Tibial artery (tissue), 4 donors: Measurements from ENCODE around the gene CEACAM7.

Experiments used
- DNase-seq, 2 donors: peaks; one replicate each; pipeline ENCODE4 v3.0.0-alpha.2; 2019
- H3K27ac ChIP-seq, 2 donors: fragments of 200-600 bp; sonication (generic) in 1 of 2; 1 replicate in 1 of 2; 2 replicates in 1 of 2; pipeline ENCODE4 v1.5.1; 2018 to 2019; ENCODE audit warnings: mild to moderate bottlenecking in 1 of 2
- H3K27me3 ChIP-seq, 2 donors: fragments of 200-600 bp; sonication (generic) in 1 of 2; one replicate each; pipeline versions ENCODE4 v1.5.1 to v1.6.0; 2016 to 2019
- H3K36me3 ChIP-seq, 3 donors: fragments of 200-600 bp; sonication (generic) in 2 of 3; one replicate each; pipeline ENCODE4 v1.5.1; 2016 to 2019; ENCODE audit warnings: mild to moderate bottlenecking in 2 of 3
- H3K4me1 ChIP-seq, 4 donors: fragments of 200-600 bp; sonication (generic) in 2 of 4; 1 replicate in 3 of 4; 2 replicates in 1 of 4; pipeline ENCODE4 v1.5.1; 2016 to 2019
- H3K4me3 ChIP-seq, 2 donors: fragments of 200-600 bp; sonication (generic) in 1 of 2; 1 replicate in 1 of 2; 2 replicates in 1 of 2; pipeline ENCODE4 v1.5.1; 2018 to 2019; ENCODE audit warnings: mild to moderate bottlenecking in 2 of 2
- H3K9me3 ChIP-seq, 3 donors: fragments of 200-600 bp; sonication (generic) in 1 of 3; one replicate each; pipeline ENCODE4 v1.5.1; 2016 to 2019
- CTCF ChIP-seq, 2 experiments: fragments of 200-600 bp in 1 of 2; fragments of 450-650 bp in 1 of 2; IDR thresholded peaks; one replicate each; pipeline ENCODE4 v1.5.1; 2017 to 2019; ENCODE audit warnings: antibody characterized with exemption in 2 of 2, mild to moderate bottlenecking in 1 of 2, moderate library complexity in 1 of 2
- intact Hi-C: fragments of 100-400 bp; cut with DNase I; formaldehyde crosslinking; loops from one replicate; pipeline ENCODE4 v1.15.0; 2023; ENCODE audit warnings: low total_unique reads

Gene CEACAM7

GRCh38 chr19:41707871-41708371 lies 19.9 kb upstream of the CEACAM7 start:
- Histone ChIP-seq H3K4me3 (no peak overlapping the region), H3K27ac (no peak overlapping the region), H3K27me3 (peaks cover 0 to 31% of the 10 kb centered on the region in 2 donors), H3K9me3 (no peaks in the 10 kb centered on the region), H3K36me3 (no peaks in the 10 kb centered on the region), H3K4me1 (no peaks in the 10 kb centered on the region)
- no peak for DNase-seq
- intact Hi-C loops = no loop called here
- no peak for TF ChIP-seq CTCF (IDR thresholded peaks at IDR 0.05)

GRCh38 chr19:41707502-41707812 lies 19.4 kb upstream of the CEACAM7 start:
- H3K36me3 ChIP-seq = no peaks in the 10 kb centered on the region
- intact Hi-C loops = no loop called here
- H3K9me3 ChIP-seq = no peaks in the 10 kb centered on the region
- TF ChIP-seq CTCF (IDR thresholded peaks at IDR 0.05) = no peak
- H3K27ac ChIP-seq = no peak overlapping the region
- DNase-seq = no peak
- peaks cover 0 to 31% of the 10 kb centered on the region in 2 donors for H3K27me3 ChIP-seq
- H3K4me1 ChIP-seq = no peaks in the 10 kb centered on the region
- no peak overlapping the region for H3K4me3 ChIP-seq

- intact Hi-C loops = no loop called here
- H3K9me3 ChIP-seq = no peaks in the 10 kb centered on the region
- peak in 1 of 2 experiments; percentile 21 for TF ChIP-seq CTCF (IDR thresholded peaks at IDR 0.05)
- H3K4me3 ChIP-seq = no peak overlapping the region
- no peaks in the 10 kb centered on the region for H3K4me1 ChIP-seq
- H3K36me3 ChIP-seq = no peaks in the 10 kb centered on the region
- peaks cover 0 to 31% of the 10 kb centered on the region in 2 donors for H3K27me3 ChIP-seq
- DNase-seq = peak in 1 of 2 donors; percentile 59
- no peak overlapping the region for H3K27ac ChIP-seq
Measured at GRCh38 chr19:41706741-41707501, 18.9 kb upstream of the CEACAM7 start.

GRCh38 chr19:41705393-41706174 lies 17.5 kb upstream of the CEACAM7 start:
- Histone ChIP-seq H3K36me3 (no peaks in the 10 kb centered on the region), H3K4me3 (no peak overlapping the region), H3K9me3 (no peaks in the 10 kb centered on the region), H3K4me1 (no peaks in the 10 kb centered on the region), H3K27ac (no peak overlapping the region), H3K27me3 (peaks cover 0 to 31% of the 10 kb centered on the region in 2 donors)
- DNase-seq = peak in 1 of 2 donors; percentile 52
- TF ChIP-seq CTCF (IDR thresholded peaks at IDR 0.05) = no peak
- intact Hi-C loops = no loop called here

GRCh38 chr19:41703602-41704293 lies 15.7 kb upstream of the CEACAM7 start:
- H3K9me3 ChIP-seq = no peaks in the 10 kb centered on the region
- no peaks in the 10 kb centered on the region for H3K4me1 ChIP-seq
- no peak overlapping the region for H3K27ac ChIP-seq
- intact Hi-C loops = no loop called here
- H3K4me3 ChIP-seq = no peak overlapping the region
- no peak for TF ChIP-seq CTCF (IDR thresholded peaks at IDR 0.05)
- H3K36me3 ChIP-seq = no peaks in the 10 kb centered on the region
- DNase-seq = peak in 1 of 2 donors; percentile 37
- H3K27me3 ChIP-seq = peaks cover 0 to 29% of the 10 kb centered on the region in 2 donors
